ENCODE data around the gene CD80.

DNA sequence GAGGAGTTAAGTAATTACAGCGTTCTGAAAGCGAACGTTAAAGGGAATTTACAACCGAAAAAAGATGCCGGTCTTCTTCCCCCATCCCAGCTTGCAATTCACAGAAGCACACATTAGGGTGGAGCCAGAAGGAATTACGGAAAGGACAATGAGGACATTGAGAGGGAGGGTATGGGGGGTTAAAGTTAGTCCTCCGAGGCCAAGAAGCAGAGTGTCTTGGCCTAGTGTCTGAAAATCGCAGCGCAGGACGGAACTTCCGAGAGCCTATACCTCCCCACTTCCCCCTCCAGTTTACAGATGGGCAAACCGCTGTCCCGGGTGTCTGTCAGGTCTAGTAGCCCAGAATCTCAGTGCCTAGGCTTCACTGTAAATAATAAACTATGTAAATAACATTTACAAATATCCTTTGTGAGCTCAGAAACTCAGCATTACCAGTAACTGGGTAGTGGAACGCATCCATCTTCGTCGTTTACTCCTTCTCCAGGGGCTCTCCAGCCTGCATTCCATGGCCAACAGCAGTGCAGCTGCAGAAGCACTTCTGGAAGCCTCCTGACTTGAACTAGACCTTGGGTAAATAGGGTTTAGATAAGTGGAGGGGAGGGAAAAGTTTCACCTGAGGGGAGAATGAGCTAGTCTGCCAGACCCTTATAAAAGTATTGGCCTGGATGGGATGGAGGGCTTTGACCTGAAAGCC lies 20.8 kb upstream of the CD80 start:
- TF ChIP-seq CTCF (optimal IDR thresholded peaks at IDR 0.05 in 1 of 3, IDR thresholded peaks at IDR 0.05 in 1 of 3, conservative IDR thresholded peaks at IDR 0.05 in 1 of 3; ENCODE audit: extremely low read depth in 1 of 3, insufficient read depth in 2 of 3, low read length in 3 of 3), result no peak
- no peak for TF ChIP-seq EZH2 (IDR thresholded peaks at IDR 0.05; ENCODE audit: low read length)
